ENCODE measurements around the gene SEC14L5.

DNA sequence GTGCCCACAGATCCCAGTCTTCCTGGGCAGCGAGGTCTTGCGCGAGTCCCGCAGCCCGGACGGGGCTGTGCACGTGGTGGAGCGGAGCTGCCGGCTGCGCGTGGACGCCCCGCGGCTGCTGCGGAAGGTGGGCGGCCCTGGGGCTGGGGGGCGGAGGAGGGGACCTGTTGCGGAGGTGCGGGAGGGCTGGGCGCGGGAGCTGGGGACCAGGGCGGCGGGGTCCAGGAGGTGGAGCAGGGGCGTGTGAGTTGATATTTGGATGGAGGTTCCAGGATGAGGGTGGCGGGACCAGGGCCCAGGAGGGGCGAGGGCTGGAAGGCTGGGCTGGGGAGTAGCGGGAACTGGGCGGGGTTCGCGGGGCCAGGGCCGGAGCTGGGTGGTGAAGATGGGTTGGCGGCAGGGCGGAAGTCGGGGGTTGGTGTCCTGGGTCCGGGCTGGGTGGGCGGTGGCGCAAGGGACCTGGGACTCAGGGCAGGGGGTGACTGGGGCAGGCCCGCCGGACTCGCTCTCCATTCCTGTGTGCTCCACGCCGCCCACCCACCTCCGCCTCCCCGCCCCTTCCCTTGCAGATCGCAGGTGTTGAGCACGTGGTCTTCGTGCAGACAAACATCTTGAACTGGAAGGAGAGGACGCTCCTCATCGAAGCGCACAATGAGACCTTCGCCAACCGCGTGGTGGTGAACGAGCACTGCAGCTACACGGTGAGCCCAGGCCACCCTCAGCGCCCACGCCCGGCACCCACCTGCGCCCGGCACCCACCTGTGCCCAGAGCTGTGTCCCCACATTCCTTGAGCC, 29.6 kb downstream of the SEC14L5 start:
- no peak for TF ChIP-seq CTCF (IDR thresholded peaks at IDR 0.05; ENCODE audit: low read length)
- no peak for TF ChIP-seq EZH2 (optimal IDR thresholded peaks at IDR 0.05; ENCODE audit: low read depth, low read length)
- TF ChIP-seq EZH2phosphoT487 (IDR thresholded peaks at IDR 0.05; ENCODE audit: low read length) = no peak

Measured in MM.1S (cell line).